A549 (cell line): ENCODE results near the gene EFHD2.
"Not testable (repeated sequence)": the region's sequence is repeated elsewhere in the genome, so short reads cannot be mapped to it uniquely, and the experiment has no call there.

Experiments
- BHLHE40 ChIP-seq: IDR thresholded peaks from 2 replicates; pipeline ENCODE4 v1.6.1; 2012; ENCODE audit warnings: low read depth, low read length, inconsistent platforms
- HOXA7 ChIP-seq: fragments of 250-450 bp; sonication (Bioruptor Pico); IDR thresholded peaks from 2 replicates; pipeline ENCODE4 v1.5.0; 2020; ENCODE audit warnings: mild to moderate bottlenecking, moderate library complexity
- KDM1A ChIP-seq: fragments of 200-600 bp; sonication (generic); IDR thresholded peaks from 2 replicates; pipeline ENCODE4 v1.6.1; 2016; ENCODE audit warnings: low read depth, mild to moderate bottlenecking
- NFE2L2 ChIP-seq: fragments of 150-350 bp; conservative IDR thresholded peaks from 2 replicates; pipeline ENCODE4 v1.6.1; 2014; ENCODE audit warnings: low read length
- POLR2A ChIP-seq: IDR thresholded peaks from 2 replicates; pipeline ENCODE4 v1.6.1; 2012; ENCODE audit warnings: mild to moderate bottlenecking, low read length
- RAD21 ChIP-seq, 2 experiments: fragments of >200 bp in 1 of 2; sonication (Bioruptor Twin) in 1 of 2; formaldehyde crosslinking in 1 of 2; IDR thresholded peaks in 1 of 2; conservative IDR thresholded peaks in 1 of 2; 2 replicates in 1 of 2; 3 replicates in 1 of 2; pipeline ENCODE4 v1.6.1; 2012 to 2018; ENCODE audit warnings: inconsistent platforms in 1 of 2
- ZSCAN20 ChIP-seq: fragments of 250-450 bp; sonication (Bioruptor Pico); IDR thresholded peaks from 2 replicates; pipeline ENCODE4 v1.8.0; 2022; ENCODE audit warnings: mild to moderate bottlenecking, moderate library complexity
- TF ChIP-seq, protein P1 (sequence below): fragments of >200 bp; sonication (Bioruptor Twin); formaldehyde crosslinking; IDR thresholded peaks from 3 replicates; pipeline ENCODE4 v1.5.1; 2016

DNA sequence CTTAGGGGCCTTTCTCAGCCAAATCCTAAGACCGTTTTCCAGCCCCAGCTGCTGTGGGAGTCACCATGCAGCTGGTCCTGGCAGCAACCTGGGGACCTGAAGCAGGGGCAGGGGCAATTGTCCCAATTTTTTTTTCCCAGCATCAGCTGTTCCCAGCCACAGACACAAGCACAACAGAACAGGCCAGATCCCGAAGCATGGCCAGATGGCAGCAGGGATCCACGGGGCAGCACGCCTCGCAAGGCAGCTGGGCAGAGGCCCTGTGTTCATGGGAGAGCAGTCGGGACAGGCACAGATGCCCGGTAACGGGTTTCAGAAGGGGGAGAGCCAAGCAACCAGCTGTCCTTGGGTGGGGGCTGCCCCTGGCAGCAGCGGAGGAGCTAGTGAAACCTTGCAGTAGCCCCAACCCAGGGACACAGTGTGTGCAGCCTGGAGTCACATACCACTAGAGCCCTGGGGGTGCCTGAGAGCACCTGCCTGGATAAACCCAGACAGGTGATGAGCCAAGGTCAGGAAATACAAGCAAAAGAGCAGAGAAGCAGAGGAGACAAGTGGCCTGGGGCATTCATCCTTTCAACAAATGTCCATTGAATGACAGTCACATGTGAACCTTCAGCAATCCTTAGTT, 60.2 kb downstream of the EFHD2 start:
- TF ChIP-seq KDM1A; HOXA7; RAD21 (conservative IDR thresholded peaks at IDR 0.05 in 1 of 2, IDR thresholded peaks at IDR 0.05 in 1 of 2); POLR2A; BHLHE40; NFE2L2; ZSCAN20 (CRISPR knock-in tag): not testable (repeated sequence)
- TF ChIP-seq, protein P1, sequence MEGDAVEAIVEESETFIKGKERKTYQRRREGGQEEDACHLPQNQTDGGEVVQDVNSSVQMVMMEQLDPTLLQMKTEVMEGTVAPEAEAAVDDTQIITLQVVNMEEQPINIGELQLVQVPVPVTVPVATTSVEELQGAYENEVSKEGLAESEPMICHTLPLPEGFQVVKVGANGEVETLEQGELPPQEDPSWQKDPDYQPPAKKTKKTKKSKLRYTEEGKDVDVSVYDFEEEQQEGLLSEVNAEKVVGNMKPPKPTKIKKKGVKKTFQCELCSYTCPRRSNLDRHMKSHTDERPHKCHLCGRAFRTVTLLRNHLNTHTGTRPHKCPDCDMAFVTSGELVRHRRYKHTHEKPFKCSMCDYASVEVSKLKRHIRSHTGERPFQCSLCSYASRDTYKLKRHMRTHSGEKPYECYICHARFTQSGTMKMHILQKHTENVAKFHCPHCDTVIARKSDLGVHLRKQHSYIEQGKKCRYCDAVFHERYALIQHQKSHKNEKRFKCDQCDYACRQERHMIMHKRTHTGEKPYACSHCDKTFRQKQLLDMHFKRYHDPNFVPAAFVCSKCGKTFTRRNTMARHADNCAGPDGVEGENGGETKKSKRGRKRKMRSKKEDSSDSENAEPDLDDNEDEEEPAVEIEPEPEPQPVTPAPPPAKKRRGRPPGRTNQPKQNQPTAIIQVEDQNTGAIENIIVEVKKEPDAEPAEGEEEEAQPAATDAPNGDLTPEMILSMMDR, result not testable (repeated sequence)
